Activated CD8-positive, alpha-beta T cell treated with anti-CD3 and anti-CD28 coated beads, Interleukin-2, amount 10 ng/mL, durations not matched to agents 7 days and 5 days (primary cell): ENCODE data around the gene P2RY2. TPM values are rescaled to one million over a fixed set of nuclear protein-coding genes. Genes with fewer than 3 reads are reported as not detected.

Experiments used
- ATAC-seq: fragments of 150-1000 bp; cut with Tn5 transposase; one replicate; pipeline ENCODE4 v1.10.0; 2021; ENCODE audit warnings: moderate library complexity
- CTCF ChIA-PET: fragments of 350-600 bp; sonication (Branson Sonifier 250); formaldehyde crosslinking; loops from one replicate; lab custom pipeline; 2021; ENCODE audit warnings: antibody characterized with exemption; lab: Charles Lee
- POLR2A ChIA-PET: fragments of 350-600 bp; sonication (Branson Sonifier 250); formaldehyde crosslinking; loops from one replicate; lab custom pipeline; 2021; ENCODE audit warnings: antibody characterized with exemption; lab: Charles Lee
- DNase-seq: peaks from one replicate; pipeline ENCODE4 v3.0.0-alpha.2; 2020
- H3K27ac Mint-ChIP-seq: one replicate; pipeline ENCODE4 v1.8.0; 2021; ENCODE audit warnings: mild to moderate bottlenecking, mixed read lengths
- H3K27me3 Mint-ChIP-seq: one replicate; pipeline ENCODE4 v1.8.0; 2021; ENCODE audit warnings: low read depth, mixed read lengths
- H3K36me3 Mint-ChIP-seq: one replicate; pipeline ENCODE4 v1.8.0; 2021; ENCODE audit warnings: low read depth, mixed read lengths
- H3K4me1 Mint-ChIP-seq: one replicate; pipeline ENCODE4 v1.8.0; 2021; ENCODE audit warnings: low read depth, mixed read lengths
- H3K4me3 Mint-ChIP-seq: one replicate; pipeline ENCODE4 v1.8.0; 2021; ENCODE audit warnings: mild to moderate bottlenecking, mixed read lengths
- H3K9me3 Mint-ChIP-seq: one replicate; pipeline ENCODE4 v1.8.0; 2022; ENCODE audit warnings: mixed read lengths; ENCODE audit not compliant: insufficient read depth
- total RNA-seq, 2 experiments: library from RNA; stranded (reverse); gene quantifications; one replicate each; pipeline ENCODE4 v1.2.3, GENCODE V29; 2021

Gene P2RY2
- total RNA-seq, 2 experiments from 2014 or later = not detected

- CTCF ChIA-PET = interaction anchor here (0.6 to 6.5 kb wide), 26 partner anchors 10 to 454 kb away, joined by 3 to 124 read pairs (median 9); partner anchors contain the start of genes ATG16L2, FCHSD2 and STARD10
- Mint-ChIP-seq H3K4me1 (peaks cover 33% of the 10 kb centered on the region), H3K27me3 (peaks cover 19% of the 10 kb centered on the region), H3K4me3 (no peak overlapping the region), H3K27ac (peak overlapping the region; percentile 64), H3K36me3 (no peaks in the 10 kb centered on the region), H3K9me3 (no peaks in the 10 kb centered on the region)
- POLR2A ChIA-PET = interaction anchor here (0.6 to 4.2 kb wide), 5 partner anchors 14 to 363 kb away, joined by 3 to 29 read pairs (median 4); partner anchors contain the start of gene FCHSD2
- DNase-seq (no peak), ATAC-seq (no peak)
These were observed 41.3 kb upstream of the P2RY2 start for GRCh38 chr11:73176874-73177155.

GRCh38 chr11:73177380-73177777 is 40.7 kb upstream of the P2RY2 start:
- ChIA-PET POLR2A (interaction anchor here (0.6 to 4.2 kb wide), 7 partner anchors 14 to 364 kb away, joined by 3 to 29 read pairs (median 4); partner anchors contain the start of gene FCHSD2), CTCF (interaction anchor here (0.6 to 6.5 kb wide), 48 partner anchors 9 to 493 kb away, joined by 3 to 124 read pairs (median 6); partner anchors contain the start of genes ATG16L2, FCHSD2 and STARD10)
- peaks cover 33% of the 10 kb centered on the region for H3K4me1 Mint-ChIP-seq
- peaks cover 21% of the 10 kb centered on the region for H3K27me3 Mint-ChIP-seq
- H3K27ac Mint-ChIP-seq = peak overlapping the region; percentile 64
- H3K9me3 Mint-ChIP-seq = no peaks in the 10 kb centered on the region
- DNase-seq (no peak), ATAC-seq (no peak)
- no peak overlapping the region for H3K4me3 Mint-ChIP-seq
- no peaks in the 10 kb centered on the region for H3K36me3 Mint-ChIP-seq

- POLR2A ChIA-PET = interaction anchor here (0.6 to 4.2 kb wide), 7 partner anchors 15 to 457 kb away, joined by 3 to 29 read pairs (median 7); partner anchors contain the start of gene FCHSD2
- CTCF ChIA-PET = interaction anchor here (0.6 to 6.5 kb wide), 56 partner anchors 8 to 493 kb away, joined by 3 to 124 read pairs (median 5); partner anchors contain the start of genes ATG16L2, FCHSD2 and STARD10
- ATAC-seq = peak; percentile 99
- H3K4me3 Mint-ChIP-seq = no peak overlapping the region
- H3K27me3 Mint-ChIP-seq = peaks cover 22% of the 10 kb centered on the region
- H3K4me1 Mint-ChIP-seq = peaks cover 33% of the 10 kb centered on the region
- H3K9me3 Mint-ChIP-seq = no peaks in the 10 kb centered on the region
- peak overlapping the region; percentile 64 for H3K27ac Mint-ChIP-seq
- DNase-seq = peak; percentile 88
- H3K36me3 Mint-ChIP-seq = no peaks in the 10 kb centered on the region
These were observed 40.1 kb upstream of the P2RY2 start for GRCh38 chr11:73177778-73178539.

GRCh38 chr11:73178681-73179080 is 39.4 kb upstream of the P2RY2 start:
- H3K4me1 Mint-ChIP-seq = peaks cover 33% of the 10 kb centered on the region
- H3K9me3 Mint-ChIP-seq = no peaks in the 10 kb centered on the region
- POLR2A ChIA-PET = interaction anchor here (1.0 to 4.2 kb wide), 3 partner anchors 16 to 458 kb away, joined by 3 to 29 read pairs (median 7); partner anchors contain the start of gene FCHSD2
- no peak overlapping the region for H3K4me3 Mint-ChIP-seq
- H3K27me3 Mint-ChIP-seq = peaks cover 28% of the 10 kb centered on the region
- no peaks in the 10 kb centered on the region for H3K36me3 Mint-ChIP-seq
- DNase-seq = no peak
- CTCF ChIA-PET = interaction anchor here (0.6 to 6.5 kb wide), 34 partner anchors 11 to 494 kb away, joined by 3 to 124 read pairs (median 7); partner anchors contain the start of genes ATG16L2, FCHSD2 and STARD10
- no peak overlapping the region for H3K27ac Mint-ChIP-seq
- no peak for ATAC-seq

GRCh38 chr11:73182824-73183321 is 35.2 kb upstream of the P2RY2 start:
- POLR2A ChIA-PET = no interaction called here
- H3K9me3 Mint-ChIP-seq = no peaks in the 10 kb centered on the region
- peaks cover 15% of the 10 kb centered on the region for H3K4me1 Mint-ChIP-seq
- no peaks in the 10 kb centered on the region for H3K36me3 Mint-ChIP-seq
- ATAC-seq (no peak), DNase-seq (no peak)
- no peak overlapping the region for H3K27ac Mint-ChIP-seq
- peaks cover 33% of the 10 kb centered on the region for H3K27me3 Mint-ChIP-seq
- no peak overlapping the region for H3K4me3 Mint-ChIP-seq
- CTCF ChIA-PET = interaction anchor here (1.0 to 1.1 kb wide), 3 partner anchors 60 to 168 kb away, joined by 3 to 4 read pairs (median 3); no protein-coding TSS in a partner anchor

- no peaks in the 10 kb centered on the region for H3K9me3 Mint-ChIP-seq
- POLR2A ChIA-PET = no interaction called here
- CTCF ChIA-PET = interaction anchor here (0.7 to 5.5 kb wide), 16 partner anchors 8 to 257 kb away, joined by 3 to 39 read pairs (median 4); no protein-coding TSS in a partner anchor
- DNase-seq (peak; percentile 68), ATAC-seq (peak; percentile 86)
- H3K4me3 Mint-ChIP-seq = no peak overlapping the region
- H3K27ac Mint-ChIP-seq = no peak overlapping the region
- H3K36me3 Mint-ChIP-seq = no peaks in the 10 kb centered on the region
- peaks cover 11% of the 10 kb centered on the region for H3K4me1 Mint-ChIP-seq
- peaks cover 24% of the 10 kb centered on the region for H3K27me3 Mint-ChIP-seq
These were observed 33.0 kb upstream of the P2RY2 start for GRCh38 chr11:73184953-73185671.

- ATAC-seq (no peak), DNase-seq (no peak)
- Mint-ChIP-seq H3K4me3 (no peak overlapping the region), H3K9me3 (no peaks in the 10 kb centered on the region), H3K4me1 (peaks cover 11% of the 10 kb centered on the region), H3K27me3 (peaks cover 21% of the 10 kb centered on the region), H3K36me3 (no peaks in the 10 kb centered on the region), H3K27ac (no peak overlapping the region)
- POLR2A ChIA-PET = no interaction called here
- CTCF ChIA-PET = interaction anchor here (0.7 to 5.5 kb wide), 16 partner anchors 8 to 355 kb away, joined by 3 to 39 read pairs (median 4); no protein-coding TSS in a partner anchor
These were observed 32.3 kb upstream of the P2RY2 start for GRCh38 chr11:73185680-73186293.

- ChIA-PET CTCF (interaction anchor here (0.7 to 5.5 kb wide), 16 partner anchors 8 to 356 kb away, joined by 3 to 39 read pairs (median 4); no protein-coding TSS in a partner anchor), POLR2A (interaction anchor here (0.5 kb wide), 1 partner anchor 341 kb away, joined by 3 read pairs; no protein-coding TSS in a partner anchor)
- Mint-ChIP-seq H3K36me3 (no peaks in the 10 kb centered on the region), H3K4me3 (no peak overlapping the region), H3K27ac (no peak overlapping the region), H3K9me3 (no peaks in the 10 kb centered on the region), H3K27me3 (peaks cover 18% of the 10 kb centered on the region), H3K4me1 (peaks cover 11% of the 10 kb centered on the region)
- DNase-seq (no peak), ATAC-seq (no peak)
These were observed 31.7 kb upstream of the P2RY2 start for GRCh38 chr11:73186294-73186850.

GRCh38 chr11:73186886-73187285 is 31.2 kb upstream of the P2RY2 start:
- DNase-seq = no peak
- no peak overlapping the region for H3K27ac Mint-ChIP-seq
- ATAC-seq = no peak
- H3K4me1 Mint-ChIP-seq = peaks cover 11% of the 10 kb centered on the region
- no peaks in the 10 kb centered on the region for H3K36me3 Mint-ChIP-seq
- CTCF ChIA-PET = interaction anchor here (0.7 to 5.5 kb wide), 10 partner anchors 9 to 356 kb away, joined by 3 to 39 read pairs (median 6); no protein-coding TSS in a partner anchor
- peaks cover 13% of the 10 kb centered on the region for H3K27me3 Mint-ChIP-seq
- no peak overlapping the region for H3K4me3 Mint-ChIP-seq
- POLR2A ChIA-PET = interaction anchor here (0.5 kb wide), 1 partner anchor 341 kb away, joined by 3 read pairs; no protein-coding TSS in a partner anchor
- no peaks in the 10 kb centered on the region for H3K9me3 Mint-ChIP-seq

- POLR2A ChIA-PET = no interaction called here
- no peak for DNase-seq
- peaks cover 12% of the 10 kb centered on the region for H3K27me3 Mint-ChIP-seq
- no peak for ATAC-seq
- H3K36me3 Mint-ChIP-seq = no peaks in the 10 kb centered on the region
- no peak overlapping the region for H3K27ac Mint-ChIP-seq
- no peaks in the 10 kb centered on the region for H3K9me3 Mint-ChIP-seq
- no peak overlapping the region for H3K4me3 Mint-ChIP-seq
- H3K4me1 Mint-ChIP-seq = peaks cover 11% of the 10 kb centered on the region
- CTCF ChIA-PET = interaction anchor here (0.8 to 5.5 kb wide), 4 partner anchors 10 to 357 kb away, joined by 3 to 39 read pairs (median 4); no protein-coding TSS in a partner anchor
These were observed 30.2 kb upstream of the P2RY2 start for GRCh38 chr11:73187854-73188253.
